ENCODE results near the gene RPRD1A.
"Not testable (repeated sequence)": the region's sequence is repeated elsewhere in the genome, so short reads cannot be mapped to it uniquely, and the experiment has no call there.

The RPRD1A gene, protein sequence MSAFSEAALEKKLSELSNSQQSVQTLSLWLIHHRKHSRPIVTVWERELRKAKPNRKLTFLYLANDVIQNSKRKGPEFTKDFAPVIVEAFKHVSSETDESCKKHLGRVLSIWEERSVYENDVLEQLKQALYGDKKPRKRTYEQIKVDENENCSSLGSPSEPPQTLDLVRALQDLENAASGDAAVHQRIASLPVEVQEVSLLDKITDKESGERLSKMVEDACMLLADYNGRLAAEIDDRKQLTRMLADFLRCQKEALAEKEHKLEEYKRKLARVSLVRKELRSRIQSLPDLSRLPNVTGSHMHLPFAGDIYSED

DNA sequence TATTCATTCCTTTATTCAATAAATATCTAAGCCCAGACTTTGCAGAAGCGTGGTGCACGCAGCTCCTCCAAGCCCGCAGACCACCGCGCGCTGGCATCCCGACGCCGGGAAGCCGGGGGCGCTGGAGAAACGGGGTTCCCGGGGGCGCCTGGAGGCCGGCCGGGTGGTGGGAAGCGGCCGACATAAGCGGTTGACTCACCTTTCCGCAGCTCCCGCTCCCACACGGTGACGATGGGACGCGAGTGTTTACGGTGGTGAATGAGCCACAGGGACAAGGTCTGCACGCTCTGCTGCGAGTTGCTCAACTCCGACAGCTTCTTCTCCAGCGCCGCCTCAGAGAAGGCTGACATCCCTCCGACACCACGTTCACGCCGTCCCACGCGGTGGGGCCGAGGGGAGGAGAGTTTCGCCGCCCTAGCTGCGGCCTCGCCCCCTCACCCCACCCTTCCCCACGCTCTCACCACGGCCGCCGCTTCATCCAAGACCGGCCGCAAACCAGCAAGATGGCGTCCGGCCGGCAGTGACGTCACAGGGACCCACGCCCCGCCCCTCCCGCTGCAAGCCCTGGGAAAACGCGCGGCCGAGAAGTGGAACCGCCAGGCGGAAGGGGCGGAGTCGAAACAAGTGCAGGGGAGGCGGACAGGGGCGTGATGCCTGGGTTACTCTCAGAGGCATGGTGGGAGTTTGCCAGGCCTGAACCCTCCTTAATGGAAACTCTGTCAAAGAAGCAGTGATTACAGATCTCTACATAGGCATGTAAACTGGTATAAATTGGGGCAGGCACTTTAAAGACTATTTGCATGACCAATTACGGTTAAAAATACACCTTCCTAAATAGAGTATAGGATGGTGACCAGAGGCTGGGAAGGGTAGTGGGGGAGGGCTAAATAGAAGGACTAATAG, at the start of gene RPRD1A:
RPRD1A (minus strand) TSS at position 505 of the 903 bp plus-strand sequence; CDS start at position 350, 155 bp downstream.
- DNase-seq: peak; percentile 98

DNA sequence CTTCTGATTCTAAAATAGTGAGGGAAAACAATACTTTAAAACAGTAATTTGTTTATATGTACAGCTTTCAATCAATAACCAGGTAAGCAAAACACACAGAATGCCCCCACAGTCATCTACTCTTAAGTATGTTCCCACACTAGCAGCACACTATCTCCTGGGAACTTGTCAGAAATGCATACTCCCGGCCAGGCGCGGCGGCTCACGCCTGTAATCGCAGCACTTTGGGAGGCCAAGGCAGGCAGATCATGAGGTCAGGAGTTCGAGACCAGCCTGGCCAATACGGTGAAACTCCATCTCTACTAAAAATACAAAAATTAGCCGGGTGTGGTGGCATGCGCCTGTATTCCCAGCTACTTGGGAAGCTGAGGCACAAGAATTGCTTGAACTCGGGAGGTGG, 49.4 kb upstream of the RPRD1A start:
- DNase-seq: not testable (repeated sequence)

DNA sequence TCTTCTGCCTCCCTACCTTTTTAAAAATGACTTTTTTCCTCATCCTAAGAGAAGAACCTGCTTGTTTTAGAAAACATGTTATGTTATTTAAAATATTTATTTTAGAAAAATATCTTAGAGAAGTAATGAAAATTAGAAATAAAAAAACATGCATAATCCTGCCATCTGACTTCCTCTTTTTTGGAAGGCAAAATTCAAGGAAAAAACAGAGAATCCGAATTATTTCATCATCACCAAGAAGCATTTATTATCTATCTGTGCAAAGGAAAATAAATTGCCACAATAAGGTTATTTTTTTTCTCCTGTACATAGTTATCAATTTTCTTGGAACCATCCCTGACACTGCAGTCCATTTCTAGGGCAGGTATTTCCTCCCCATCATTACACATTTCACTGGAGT, 47.4 kb upstream of the RPRD1A start:
- no peak for DNase-seq

DNA sequence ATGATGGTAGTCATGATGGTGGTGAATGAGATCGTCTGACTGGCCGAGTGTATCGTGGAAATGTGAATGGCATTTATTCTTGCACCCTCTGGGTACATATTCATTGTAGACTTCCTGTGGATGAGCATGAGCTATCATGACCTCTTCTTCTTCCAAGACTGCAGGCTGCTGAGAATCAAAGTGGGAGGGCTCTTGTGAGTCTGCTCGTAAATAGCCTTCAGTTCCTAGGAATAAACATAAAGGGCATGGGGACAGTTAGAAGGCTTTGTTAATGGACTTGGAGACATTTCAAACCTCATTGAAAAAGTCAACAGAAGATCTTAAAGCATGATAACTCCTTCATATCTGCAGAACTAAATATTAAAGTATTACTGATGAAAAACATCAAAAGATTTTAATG, 46.9 kb upstream of the RPRD1A start:
- no peak for DNase-seq

DNA sequence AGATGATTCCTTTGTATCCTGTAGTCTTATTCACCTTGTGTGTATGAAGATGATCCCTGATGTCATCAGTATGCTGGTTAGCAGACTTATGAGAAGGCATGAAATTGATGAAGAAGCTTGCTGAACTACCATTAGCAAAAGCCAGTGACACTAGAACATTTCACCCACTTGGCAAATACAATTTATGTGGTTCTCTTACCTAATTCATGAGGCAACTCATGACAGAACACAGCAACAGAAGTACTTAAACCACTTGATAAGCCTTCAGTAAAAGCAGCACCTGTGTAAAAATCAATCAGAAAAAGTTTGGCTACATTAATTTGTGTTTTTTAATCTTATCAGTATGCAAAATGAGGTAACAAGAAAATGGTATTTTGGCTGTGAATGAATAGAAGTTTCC, 44.9 kb upstream of the RPRD1A start:
- no peak for DNase-seq

DNA sequence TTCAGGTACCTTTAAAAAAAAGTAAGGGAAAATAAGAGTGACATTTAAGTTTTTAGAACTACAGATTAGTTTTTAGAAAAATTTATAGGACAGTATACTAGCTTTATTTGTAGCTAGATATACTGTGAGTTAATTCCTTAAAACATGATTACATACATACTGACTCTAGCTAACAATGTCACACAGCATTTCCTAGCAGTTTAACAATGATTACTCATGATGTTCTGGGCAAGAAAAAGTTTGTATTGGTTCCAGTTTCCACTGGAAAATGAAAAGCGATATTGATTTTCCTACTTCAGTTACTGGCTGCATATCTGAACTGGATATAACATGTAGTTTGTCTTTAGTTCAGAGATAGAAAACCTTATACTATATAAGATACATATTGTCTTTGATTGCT, 42.4 kb upstream of the RPRD1A start:
- DNase-seq: no peak

DNA sequence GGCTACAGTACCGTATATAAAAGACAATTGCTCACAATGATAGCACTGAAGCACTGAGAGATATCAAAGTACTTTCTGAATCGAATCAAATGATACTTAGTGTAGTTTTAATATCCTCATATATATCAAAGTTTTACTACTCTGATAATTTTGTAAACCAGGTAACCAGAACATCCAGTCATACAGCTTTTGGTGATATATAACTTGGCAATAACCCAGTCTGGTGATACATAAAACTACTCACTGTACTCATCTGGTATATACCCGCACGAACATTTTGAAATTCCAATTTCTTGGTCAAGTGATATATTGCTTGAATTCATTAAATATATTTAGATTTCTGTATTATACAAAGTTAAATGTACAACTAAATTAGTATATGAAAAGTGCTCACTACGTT, 41.2 kb upstream of the RPRD1A start:
- DNase-seq: no peak

DNA sequence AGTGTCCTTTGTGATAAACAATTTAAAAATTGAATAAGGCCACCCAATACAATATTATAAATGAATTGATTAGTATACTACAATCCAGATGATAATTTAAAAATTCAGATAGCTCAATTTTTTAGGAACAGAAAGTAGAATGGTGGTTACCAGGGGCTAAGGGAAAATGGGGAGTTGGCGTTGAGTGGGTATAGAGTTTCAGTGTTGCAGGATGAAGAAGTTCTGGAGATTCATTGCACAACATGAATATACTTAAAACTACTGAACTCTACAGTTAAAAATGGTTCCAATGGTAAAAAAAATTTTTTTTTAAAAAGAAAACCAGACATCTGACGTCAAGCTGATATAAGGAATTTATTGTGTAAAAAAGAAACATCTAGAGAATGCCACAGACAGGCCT, 40.8 kb upstream of the RPRD1A start:
- no peak for DNase-seq

DNA sequence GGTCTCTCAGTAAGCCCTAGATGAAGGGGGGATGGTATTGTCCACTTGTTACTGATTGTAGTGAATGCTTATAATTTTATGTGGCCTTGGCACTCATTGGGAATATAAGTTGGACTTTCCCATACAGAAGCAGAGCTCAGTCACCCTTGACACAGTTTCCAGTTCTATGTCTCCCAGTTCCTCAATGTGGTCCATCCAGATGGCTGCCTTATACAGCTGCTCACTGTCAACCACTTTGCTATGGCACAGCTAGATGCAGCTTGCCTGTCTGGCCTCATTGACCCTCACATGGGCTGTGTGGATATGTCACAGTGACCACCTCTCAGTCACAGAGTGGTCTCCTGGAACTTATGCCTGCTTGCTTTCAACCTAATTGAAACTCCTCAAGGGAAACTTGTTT, 40.1 kb upstream of the RPRD1A start:
- DNase-seq: no peak

DNA sequence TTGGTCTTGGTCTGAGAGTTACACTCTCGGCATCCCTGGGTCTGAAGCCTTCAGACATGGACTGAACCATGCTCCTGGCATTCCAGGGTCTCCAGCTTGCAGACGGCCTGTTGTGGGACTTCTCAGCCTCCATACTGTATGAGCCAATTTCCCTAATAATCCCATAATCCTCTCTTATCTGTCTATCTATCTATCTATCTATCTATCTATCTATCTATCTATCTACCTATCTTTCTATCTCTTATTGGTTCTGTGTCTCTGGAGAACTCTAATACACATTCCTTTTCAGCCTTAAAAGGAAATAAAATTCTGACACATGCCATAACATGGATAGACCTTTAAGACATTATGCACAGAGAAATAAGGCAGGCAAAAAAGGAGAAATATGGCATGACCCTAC, 37.4 kb upstream of the RPRD1A start:
- no peak for DNase-seq

DNA sequence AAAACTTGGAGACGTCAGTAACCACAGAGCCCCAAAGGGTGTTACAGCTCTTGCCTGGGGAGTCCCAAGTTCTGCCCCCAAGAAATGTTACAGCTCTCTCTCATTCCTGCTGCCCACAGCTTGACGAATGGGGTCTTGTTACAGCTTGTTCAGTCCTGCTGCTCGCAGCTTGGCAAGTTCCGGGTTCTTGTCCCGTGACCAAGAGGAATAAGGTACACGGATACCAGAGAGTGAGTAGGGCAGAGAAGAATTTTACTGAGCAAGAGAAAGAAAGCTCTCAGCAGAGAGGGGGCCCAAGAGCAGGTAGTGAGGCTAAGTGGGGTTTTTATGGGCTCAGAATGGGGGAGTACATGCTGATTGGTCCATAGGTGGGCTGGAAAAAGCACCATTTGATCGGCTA, 34.6 kb upstream of the RPRD1A start:
- no peak for DNase-seq

DNA sequence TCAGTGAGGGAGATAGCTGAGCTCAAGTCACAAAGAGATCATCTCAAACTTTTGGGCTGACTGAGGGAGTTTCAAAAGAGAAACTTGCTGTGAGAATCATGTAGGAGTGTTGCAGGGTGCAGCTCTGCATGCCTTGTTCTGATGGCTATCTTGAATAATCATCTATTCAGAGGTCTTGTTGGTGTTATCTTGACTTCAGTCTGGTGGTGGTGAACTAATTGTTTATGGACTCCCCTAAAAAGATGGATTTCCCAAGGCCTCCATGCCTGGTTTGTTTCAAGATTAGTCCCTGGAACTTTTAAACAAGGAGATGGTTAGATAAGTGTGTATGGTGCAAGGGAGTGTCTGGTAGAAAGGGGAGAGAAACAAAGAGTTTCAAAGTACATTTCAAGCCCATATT, 32.0 kb upstream of the RPRD1A start:
- DNase-seq: no peak

DNA sequence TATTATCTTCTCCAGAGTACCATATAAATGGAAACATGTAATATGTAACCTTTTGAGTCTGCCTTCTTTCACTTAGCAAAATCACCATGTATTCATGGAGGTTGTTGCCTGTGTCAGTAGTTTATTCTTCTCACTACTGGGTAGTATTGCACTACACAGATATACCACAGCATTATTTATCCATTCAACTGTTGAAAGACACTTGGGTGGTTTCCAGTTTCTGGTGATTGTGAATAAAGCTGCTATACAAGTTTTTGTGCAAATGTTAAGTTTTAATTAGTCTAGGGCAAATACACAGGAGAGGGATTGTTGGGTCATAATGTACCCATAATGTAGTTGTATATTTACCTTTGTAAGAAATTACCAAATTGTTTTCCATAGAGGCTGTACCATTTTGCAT, 29.6 kb upstream of the RPRD1A start:
- no peak for DNase-seq

DNA sequence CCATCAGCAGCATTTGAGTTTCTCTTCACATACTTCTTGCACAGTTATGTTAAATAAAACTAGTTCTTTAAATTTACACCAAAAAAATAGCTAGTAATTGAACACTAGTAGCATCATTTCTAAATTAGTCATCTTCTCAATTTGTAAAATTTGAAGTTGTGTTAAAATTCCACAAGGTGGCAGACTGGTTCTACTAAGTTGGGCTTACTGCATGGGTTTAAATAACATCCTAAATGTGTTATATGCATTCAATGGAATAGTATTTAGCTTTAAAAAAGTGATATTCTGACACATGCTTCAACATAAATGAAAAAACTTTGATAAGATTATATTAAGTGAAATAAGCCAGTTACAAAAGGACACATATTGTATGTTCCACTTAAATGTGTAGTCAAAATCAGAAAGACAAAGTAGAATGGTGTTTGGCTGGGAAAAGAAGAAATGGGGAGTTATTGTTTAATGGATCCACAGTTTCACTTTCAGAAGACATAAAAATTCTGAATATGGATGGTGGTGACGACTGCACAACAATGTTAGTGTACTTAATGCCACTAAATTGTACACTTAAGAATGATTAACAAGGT, 28.7 kb upstream of the RPRD1A start:
- peak; percentile 50 for DNase-seq

DNA sequence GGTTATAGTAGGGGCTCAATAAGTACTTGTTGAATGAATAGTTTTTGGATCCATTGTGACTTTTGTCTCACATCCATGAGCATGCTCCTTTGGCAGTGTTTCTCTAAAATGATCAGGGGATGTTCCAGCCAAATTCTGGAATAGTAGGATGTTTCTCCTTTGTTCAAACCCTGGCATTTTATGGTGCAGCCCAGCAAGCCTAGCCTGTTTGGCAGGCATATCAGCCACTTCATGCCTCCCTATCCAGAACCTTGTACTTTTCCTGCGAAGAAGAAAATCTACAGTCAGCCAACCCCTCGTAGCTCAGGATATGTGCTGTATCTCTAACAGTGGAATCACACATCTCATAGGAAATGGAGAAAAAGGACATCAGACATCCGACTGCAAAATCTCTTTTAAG, 27.1 kb upstream of the RPRD1A start:
- no peak for DNase-seq

DNA sequence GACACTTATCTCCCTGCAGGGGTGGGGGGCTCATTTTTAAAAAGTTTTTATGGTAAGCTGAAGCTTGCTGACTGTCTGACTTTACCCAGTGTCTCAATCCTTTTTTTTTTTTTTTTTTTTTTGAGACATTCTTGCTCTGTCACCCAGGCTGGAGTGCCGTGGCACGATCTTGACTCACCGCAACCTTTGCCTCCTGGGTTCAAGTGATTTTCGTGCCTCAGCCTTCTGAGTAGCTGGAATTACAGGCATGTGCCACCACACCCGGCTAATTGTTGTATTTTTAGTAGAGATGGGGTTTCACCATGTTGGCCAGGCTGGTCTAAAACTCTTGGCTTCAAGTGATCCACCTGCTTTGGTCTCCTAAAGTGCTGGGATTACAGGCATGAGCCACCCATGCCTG, 24.8 kb upstream of the RPRD1A start:
- DNase-seq: not testable (repeated sequence)

DNA sequence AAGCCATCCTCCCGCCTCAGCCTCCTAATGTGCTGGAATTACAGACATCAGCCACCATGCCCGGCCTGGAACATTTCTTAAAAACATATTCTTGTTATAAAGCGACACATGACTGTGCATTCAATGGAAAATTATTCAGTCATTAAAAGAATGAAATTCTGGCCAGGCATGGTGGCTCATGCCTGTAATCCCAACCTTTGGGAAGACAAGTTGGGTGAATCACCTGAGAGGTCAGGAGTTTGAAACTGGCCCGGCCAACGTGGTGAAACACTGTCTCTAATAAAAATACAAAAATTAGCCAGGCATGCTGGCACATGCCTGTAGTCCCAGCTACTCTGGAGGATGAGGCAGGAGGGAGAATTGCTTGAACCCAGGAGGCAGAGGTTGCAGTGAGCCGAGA, 21.6 kb upstream of the RPRD1A start:
- no peak for DNase-seq

DNA sequence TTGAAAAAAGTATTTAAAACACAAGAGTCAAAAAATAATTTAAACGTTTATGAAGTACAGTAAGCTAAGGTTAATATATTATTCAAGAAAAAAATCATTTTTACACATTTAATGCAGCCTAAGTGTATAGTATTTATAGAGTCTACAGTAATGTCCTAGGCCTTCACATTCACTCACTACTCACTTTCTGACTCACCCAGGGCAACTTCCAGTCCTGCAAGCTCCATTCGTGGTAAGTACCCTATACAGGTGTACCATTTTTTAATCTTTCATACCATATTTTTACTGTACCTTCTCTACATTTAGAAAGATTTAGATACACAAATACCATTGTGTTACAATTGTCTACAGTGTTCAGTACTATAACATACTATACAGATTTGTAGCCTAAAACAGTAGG, 20.9 kb upstream of the RPRD1A start:
- no peak for DNase-seq

DNA sequence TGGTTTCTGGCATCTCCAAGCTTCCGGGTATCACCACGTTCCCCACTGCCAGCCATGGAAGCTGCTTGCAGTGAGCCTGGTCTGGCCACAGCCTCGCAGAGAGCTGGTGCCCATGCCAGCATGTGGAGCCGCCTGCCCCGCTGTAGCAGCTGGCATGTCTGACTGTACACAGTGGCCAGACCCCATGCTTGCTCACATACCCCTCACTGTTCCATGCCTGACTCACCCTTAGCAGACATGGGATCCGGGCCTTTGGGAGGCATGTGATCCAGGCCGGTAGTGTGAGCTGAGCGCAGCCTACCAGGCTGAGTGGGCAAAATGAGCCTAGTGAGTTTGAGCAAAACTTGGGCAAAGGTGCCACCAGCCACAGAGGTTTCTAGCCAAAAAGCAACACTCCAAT, 18.8 kb upstream of the RPRD1A start:
- no peak for DNase-seq

DNA sequence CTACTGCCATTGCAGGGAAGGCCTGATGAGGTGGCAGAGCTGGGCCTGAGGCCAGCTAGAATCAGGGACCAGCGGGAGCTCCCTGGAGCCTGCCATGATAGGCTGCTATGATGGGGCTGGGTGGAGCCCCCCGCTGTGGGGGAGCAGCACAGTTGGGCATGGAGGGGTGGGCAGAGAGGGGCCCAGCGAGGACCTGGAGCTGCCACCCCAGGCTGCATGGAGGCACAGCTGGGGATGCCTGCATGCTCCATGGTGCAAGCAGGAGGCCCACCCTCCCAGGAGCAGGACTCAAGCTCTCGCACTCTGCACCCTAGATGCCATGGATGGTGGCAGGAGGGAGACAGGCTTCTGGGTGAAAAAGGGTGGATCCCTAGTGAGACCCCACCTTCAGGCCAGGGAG, 17.8 kb upstream of the RPRD1A start:
- DNase-seq: no peak

DNA sequence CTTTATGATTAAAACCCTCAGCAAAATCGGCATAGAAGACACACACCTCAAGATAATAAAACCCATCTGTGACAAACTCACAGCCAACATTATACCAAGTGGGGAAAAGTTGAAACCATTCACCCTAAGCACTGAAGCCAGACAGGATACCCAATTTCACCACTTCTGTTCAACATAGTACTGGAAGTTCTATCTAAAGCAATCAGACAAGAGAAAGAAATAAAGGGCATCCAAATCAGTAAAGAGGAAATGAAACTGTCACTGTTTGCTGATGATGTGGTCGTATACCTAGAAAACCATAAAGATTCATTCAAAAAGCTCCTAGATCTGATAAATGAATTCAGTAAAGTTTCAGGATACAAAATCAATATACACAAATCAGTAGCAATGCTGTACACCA, 16.4 kb upstream of the RPRD1A start:
- DNase-seq: peak; percentile 8

DNA sequence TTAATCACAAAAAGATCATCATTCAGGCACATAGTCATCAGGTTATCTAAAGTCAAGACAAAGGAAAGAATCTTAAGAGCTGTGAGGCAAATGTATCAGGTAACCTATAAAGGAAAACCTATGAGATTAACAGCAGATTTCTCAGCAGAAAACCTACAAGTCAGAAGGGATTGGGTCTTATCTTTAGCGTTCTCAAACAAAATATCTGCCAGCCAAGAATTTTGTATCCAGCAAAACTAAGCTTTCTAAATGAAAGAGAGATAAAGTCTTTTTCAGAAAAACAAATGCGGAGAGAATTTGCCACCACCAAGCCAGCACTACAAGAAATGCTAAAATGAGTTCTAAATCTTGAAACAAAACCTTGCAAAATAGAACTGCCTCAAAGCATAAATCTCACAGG, 13.8 kb upstream of the RPRD1A start:
- DNase-seq: not testable (repeated sequence)

DNA sequence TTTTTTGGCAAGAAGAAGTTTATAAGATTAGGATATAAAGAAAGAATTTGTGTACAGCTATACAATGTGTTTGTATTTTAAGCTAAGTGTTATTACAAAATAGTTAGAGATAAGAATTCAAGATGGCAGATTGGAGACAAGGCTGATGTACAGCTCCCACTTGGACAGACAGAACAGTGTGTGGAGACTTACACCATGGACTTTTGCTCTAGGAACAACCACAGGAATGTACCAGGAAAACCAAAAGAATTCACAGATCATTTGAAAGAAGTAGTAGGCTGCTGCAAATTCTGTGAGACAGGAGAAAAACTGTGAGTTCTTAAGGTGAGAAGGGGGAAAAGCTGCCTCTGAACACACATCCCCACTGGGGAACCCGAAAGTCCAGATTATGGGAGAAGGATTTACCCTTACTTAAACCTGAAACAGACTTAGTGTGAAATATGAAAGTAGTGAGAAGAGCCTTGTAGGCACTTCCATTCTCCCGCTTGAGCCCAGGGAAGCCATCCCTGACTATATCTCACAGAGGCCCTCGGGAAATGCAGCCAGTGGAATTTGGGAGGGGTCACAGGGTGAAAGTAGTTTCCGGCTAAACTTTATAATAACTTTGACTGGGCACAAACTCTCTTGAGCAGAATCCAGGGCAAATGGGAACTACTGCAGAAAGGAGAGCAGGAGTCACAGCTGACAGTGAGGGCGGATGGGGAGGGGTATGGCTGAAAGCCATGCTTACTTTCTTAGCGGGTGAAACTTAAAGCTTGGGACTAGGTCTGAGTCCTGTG, 11.6 kb upstream of the RPRD1A start:
- no peak for DNase-seq

Measured in activated CD4-positive, alpha-beta T cell treated with anti-CD3 and anti-CD28 coated beads, Interleukin-2, Interleukin-6, amounts not matched to agents 100 ng/mL and 50 ng/mL, durations not matched to agents 16 hours and 8 hours (primary cell).